Activated naive CD4-positive, alpha-beta T cell treated with anti-CD3 and anti-CD28 coated beads, Interleukin-2, amount 10 ng/mL, durations not matched to agents 7 days and 5 days (primary cell): Measurements from ENCODE around the gene WDR86.
A peak's percentile ranks its signal among the peaks of the same experiment; 100 is the strongest.

Experiments
- CTCF ChIA-PET: fragments of 350-600 bp; sonication (Branson Sonifier 250); formaldehyde crosslinking; loops from one replicate; lab custom pipeline; 2021; ENCODE audit warnings: antibody characterized with exemption; lab: Charles Lee
- DNase-seq: peaks from one replicate; pipeline ENCODE4 v3.0.0-alpha.2; 2020
- H3K27ac Mint-ChIP-seq: one replicate; pipeline ENCODE4 v1.8.0; 2021; ENCODE audit warnings: mild to moderate bottlenecking, moderate library complexity, mixed read lengths
- H3K27me3 Mint-ChIP-seq: one replicate; pipeline ENCODE4 v1.8.0; 2021; ENCODE audit warnings: mild to moderate bottlenecking, mixed read lengths
- H3K36me3 Mint-ChIP-seq: one replicate; pipeline ENCODE4 v1.8.0; 2021; ENCODE audit warnings: mixed read lengths
- H3K4me1 Mint-ChIP-seq: one replicate; pipeline ENCODE4 v1.8.0; 2021; ENCODE audit warnings: mixed read lengths
- H3K4me3 Mint-ChIP-seq: one replicate; pipeline ENCODE4 v1.8.0; 2021; ENCODE audit warnings: mild to moderate bottlenecking, moderate library complexity, mixed read lengths
- H3K9me3 Mint-ChIP-seq: one replicate; pipeline ENCODE4 v1.8.0; 2021; ENCODE audit warnings: mixed read lengths

WDR86 gene

GRCh38 chr7:151448261-151449252, 38.7 kb upstream of the WDR86 start:
- H3K4me1 Mint-ChIP-seq, result peaks cover 9% of the 10 kb centered on the region
- DNase-seq, result peak; percentile 85
- no peak overlapping the region for H3K27ac Mint-ChIP-seq
- CTCF ChIA-PET, result interaction anchor here (0.6 to 7.0 kb wide), 38 partner anchors 8 to 310 kb away, joined by 3 to 196 read pairs (median 5); partner anchors contain the start of genes CRYGN and WDR86
- H3K9me3 Mint-ChIP-seq, result no peaks in the 10 kb centered on the region
- no peaks in the 10 kb centered on the region for H3K36me3 Mint-ChIP-seq
- peak overlapping the region; percentile 70 for H3K4me3 Mint-ChIP-seq
- H3K27me3 Mint-ChIP-seq, result peaks cover 60% of the 10 kb centered on the region

DNA sequence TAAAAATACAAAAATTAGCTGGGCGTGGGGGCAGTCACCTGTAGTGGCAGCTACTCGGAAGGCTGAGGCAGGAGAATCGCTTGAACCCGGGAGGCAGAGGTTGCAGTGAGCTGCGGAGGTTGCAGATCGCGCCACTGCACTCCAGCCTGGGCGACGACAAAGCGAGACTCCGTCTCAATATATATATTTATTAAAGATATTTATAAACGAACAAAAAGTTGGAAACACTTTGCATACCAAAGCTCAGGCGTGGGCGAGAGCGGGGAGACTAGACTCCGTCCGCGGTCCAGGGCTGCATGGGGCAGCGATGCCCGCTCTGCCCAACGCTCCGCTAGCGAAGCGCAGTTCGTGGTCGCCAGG, 38.0 kb upstream of the WDR86 start:
- peaks cover 60% of the 10 kb centered on the region for H3K27me3 Mint-ChIP-seq
- CTCF ChIA-PET, result interaction anchor here (0.6 to 7.0 kb wide), 35 partner anchors 10 to 311 kb away, joined by 3 to 196 read pairs (median 4); partner anchors contain the start of gene WDR86
- H3K36me3 Mint-ChIP-seq, result no peaks in the 10 kb centered on the region
- H3K9me3 Mint-ChIP-seq, result no peaks in the 10 kb centered on the region
- peak overlapping the region; percentile 48 for H3K4me3 Mint-ChIP-seq
- H3K4me1 Mint-ChIP-seq, result peaks cover 9% of the 10 kb centered on the region
- DNase-seq, result no peak
- H3K27ac Mint-ChIP-seq, result no peak overlapping the region

DNA sequence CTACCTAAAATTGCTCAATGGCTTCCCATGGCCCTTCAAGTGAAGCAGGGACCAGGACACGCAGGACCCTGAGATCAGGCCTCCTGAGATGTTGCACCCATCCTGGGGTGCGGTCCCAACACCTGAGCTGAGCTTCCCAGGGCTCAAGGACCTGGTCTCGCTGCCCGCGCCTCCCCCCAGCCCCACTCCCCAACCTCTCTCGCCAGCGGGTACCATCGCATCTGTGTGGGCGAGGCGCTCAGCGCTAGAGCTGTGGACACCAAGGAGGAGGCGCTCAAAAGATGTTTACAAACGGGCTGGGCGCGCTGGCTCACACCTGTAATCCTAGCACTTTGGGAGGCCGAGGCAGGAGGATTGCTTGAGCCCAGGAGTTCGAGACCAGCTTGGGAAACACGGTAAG, 37.5 kb upstream of the WDR86 start:
- CTCF ChIA-PET, result interaction anchor here (0.9 to 7.0 kb wide), 19 partner anchors 11 to 312 kb away, joined by 3 to 196 read pairs (median 5); no protein-coding TSS in a partner anchor
- H3K27me3 Mint-ChIP-seq, result peaks cover 62% of the 10 kb centered on the region
- H3K36me3 Mint-ChIP-seq, result no peaks in the 10 kb centered on the region
- peaks cover 11% of the 10 kb centered on the region for H3K4me1 Mint-ChIP-seq
- no peaks in the 10 kb centered on the region for H3K9me3 Mint-ChIP-seq
- no peak for DNase-seq
- no peak overlapping the region for H3K4me3 Mint-ChIP-seq
- no peak overlapping the region for H3K27ac Mint-ChIP-seq

GRCh38 chr7:151446412-151446811, 36.6 kb upstream of the WDR86 start:
- Mint-ChIP-seq H3K4me3 (no peak overlapping the region), H3K4me1 (peaks cover 17% of the 10 kb centered on the region), H3K27me3 (peaks cover 59% of the 10 kb centered on the region), H3K27ac (no peak overlapping the region), H3K9me3 (no peaks in the 10 kb centered on the region), H3K36me3 (no peaks in the 10 kb centered on the region)
- DNase-seq, result no peak
- CTCF ChIA-PET, result interaction anchor here (0.9 kb wide), 1 partner anchor 13 kb away, joined by 4 read pairs; no protein-coding TSS in a partner anchor

DNA sequence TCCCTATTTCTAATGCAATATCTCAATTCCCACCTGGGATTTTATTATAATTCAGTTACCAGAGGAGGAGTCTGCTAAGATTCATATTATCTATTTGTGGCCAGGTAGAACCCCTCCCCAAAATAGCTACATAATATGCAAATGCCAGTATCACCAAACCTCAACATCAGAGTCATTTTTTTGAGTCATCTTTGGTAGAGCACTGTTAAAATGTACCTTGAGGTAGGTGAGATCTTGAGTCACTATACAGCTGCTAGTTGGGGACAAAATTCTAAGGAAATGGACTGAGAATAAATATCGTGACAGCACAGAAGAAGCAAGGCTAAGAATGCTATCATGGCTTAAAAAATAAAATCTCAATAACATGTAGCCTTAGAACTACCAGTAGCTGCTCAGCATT, 34.8 kb upstream of the WDR86 start:
- H3K4me1 Mint-ChIP-seq, result peaks cover 30% of the 10 kb centered on the region
- no peak for DNase-seq
- CTCF ChIA-PET, result interaction anchor here (1.1 to 2.2 kb wide), 3 partner anchors 78 to 128 kb away, joined by 3 to 5 read pairs (median 4); no protein-coding TSS in a partner anchor
- H3K9me3 Mint-ChIP-seq, result no peaks in the 10 kb centered on the region
- no peak overlapping the region for H3K27ac Mint-ChIP-seq
- H3K27me3 Mint-ChIP-seq, result peaks cover 58% of the 10 kb centered on the region
- no peak overlapping the region for H3K4me3 Mint-ChIP-seq
- H3K36me3 Mint-ChIP-seq, result no peaks in the 10 kb centered on the region

DNA sequence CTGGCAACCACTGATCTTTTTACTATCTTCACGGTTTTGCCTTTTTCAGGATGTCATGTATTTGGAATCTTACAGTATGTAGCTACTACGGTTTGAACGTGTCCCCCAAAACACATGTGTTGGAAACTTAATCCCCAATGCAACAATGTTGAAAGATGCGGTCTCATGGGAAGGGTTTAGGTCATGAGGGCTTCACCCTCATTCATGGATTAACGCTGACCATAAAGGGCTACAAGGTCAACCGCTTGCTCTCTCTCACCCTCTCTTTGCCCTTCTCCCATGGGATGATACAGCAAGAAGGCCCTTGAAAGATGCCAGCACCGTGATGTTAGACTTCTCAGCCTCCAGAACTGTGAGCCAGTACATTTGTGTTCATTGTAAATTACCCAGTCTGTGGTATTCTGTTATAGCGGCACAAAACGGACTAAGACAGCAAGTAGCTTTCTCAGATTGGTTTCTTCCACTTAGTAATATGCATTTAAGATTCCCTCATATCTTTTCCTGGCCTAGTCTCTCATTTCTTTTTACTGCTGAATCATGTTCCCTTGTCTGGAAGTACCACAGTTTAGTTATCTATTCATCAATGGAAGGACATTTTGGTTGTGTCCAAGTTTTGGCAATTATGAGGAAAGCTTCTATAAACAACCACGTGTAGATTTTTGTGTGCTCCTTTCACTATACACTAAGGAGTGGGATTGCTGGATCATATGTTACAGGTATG, 33.1 kb upstream of the WDR86 start:
- Mint-ChIP-seq H3K27me3 (peaks cover 64% of the 10 kb centered on the region), H3K36me3 (no peaks in the 10 kb centered on the region), H3K4me3 (no peak overlapping the region), H3K9me3 (no peaks in the 10 kb centered on the region), H3K27ac (no peak overlapping the region), H3K4me1 (peaks cover 23% of the 10 kb centered on the region)
- DNase-seq, result no peak
- CTCF ChIA-PET, result interaction anchor here (0.8 to 1.2 kb wide), 2 partner anchors 13 to 75 kb away, joined by 3 read pairs; no protein-coding TSS in a partner anchor

- H3K27me3 Mint-ChIP-seq, result peaks cover 53% of the 10 kb centered on the region
- H3K9me3 Mint-ChIP-seq, result no peaks in the 10 kb centered on the region
- no peak overlapping the region for H3K27ac Mint-ChIP-seq
- H3K4me1 Mint-ChIP-seq, result peaks cover 21% of the 10 kb centered on the region
- CTCF ChIA-PET, result interaction anchor here (1.9 kb wide), 1 partner anchor 8 kb away, joined by 9 read pairs; no protein-coding TSS in a partner anchor
- no peak for DNase-seq
- H3K4me3 Mint-ChIP-seq, result no peak overlapping the region
- H3K36me3 Mint-ChIP-seq, result no peaks in the 10 kb centered on the region
Measured at GRCh38 chr7:151440799-151441445, 31.1 kb upstream of the WDR86 start.

DNA sequence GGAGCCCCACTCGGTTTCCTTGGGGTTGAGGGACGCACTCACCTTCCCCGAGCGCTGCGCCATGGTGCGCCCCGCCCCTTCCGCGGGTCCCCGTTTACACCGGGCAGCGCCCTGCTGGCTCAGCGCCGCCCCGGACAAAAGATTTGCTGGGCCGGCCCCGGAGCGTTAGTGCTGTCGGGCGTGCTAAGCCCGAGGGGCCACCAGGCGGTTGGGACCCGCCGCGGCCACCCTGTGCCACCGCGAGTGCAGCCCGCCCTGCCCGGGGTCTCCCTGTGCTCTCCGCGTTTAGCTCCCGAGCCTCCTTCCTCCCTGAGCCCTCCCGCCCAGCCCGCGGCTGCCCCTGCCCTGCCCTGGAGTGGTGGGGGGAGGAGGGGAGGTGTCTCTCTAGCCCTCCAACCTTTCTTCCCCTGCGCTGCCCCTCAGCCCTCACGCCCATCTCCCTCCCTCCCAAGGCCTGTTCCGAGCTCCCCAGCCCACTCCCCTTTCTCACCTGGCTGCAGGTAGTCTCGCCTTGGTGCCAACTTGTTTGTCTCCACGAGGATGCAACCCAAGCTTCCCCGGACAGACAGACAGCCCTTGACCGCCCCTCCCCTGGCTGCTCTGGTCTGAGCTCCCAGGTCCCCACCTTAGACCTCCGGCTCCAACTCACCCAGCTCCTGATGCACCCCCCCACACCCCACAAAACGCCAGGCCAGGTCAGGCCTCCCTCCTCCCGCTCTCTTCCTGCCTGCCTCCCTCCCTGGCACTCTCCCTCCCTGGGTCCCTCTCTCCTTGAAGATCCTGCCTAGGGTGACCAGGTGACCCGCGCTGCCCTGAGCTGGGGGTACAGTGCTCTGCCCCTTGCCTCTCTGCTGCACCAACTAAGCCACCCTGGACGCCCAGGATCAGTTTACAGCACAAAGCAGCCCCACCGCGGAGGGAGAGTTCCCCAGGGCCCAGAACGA, 30.3 kb upstream of the WDR86 start, which contains the start of gene CRYGN:
Gene CRYGN, minus strand, starts transcription at position 287 of the 944 bp plus-strand sequence. Its CDS starts 224 bp downstream, at position 63.
- H3K9me3 Mint-ChIP-seq, result no peaks in the 10 kb centered on the region
- H3K4me3 Mint-ChIP-seq, result peak within 1 kb of the TSS; percentile 33
- no peak within 1 kb of the TSS for H3K27ac Mint-ChIP-seq
- peaks cover 21% of the 10 kb centered on the region for H3K4me1 Mint-ChIP-seq
- no peaks in the 10 kb centered on the region for H3K36me3 Mint-ChIP-seq
- DNase-seq, result peak; percentile 38
- CTCF ChIA-PET, result interaction anchor here (0.7 to 1.9 kb wide), 2 partner anchors 9 to 72 kb away, joined by 3 to 9 read pairs; no protein-coding TSS in a partner anchor
- H3K27me3 Mint-ChIP-seq, result peaks cover 53% of the 10 kb centered on the region

- Mint-ChIP-seq H3K36me3 (no peaks in the 10 kb centered on the region), H3K27me3 (peaks cover 51% of the 10 kb centered on the region)
- CTCF ChIA-PET, result interaction anchor here (0.6 to 1.9 kb wide), 2 partner anchors 10 to 123 kb away, joined by 3 to 9 read pairs; no protein-coding TSS in a partner anchor
Measured at GRCh38 chr7:151438864-151439601, 29.2 kb upstream of the WDR86 start.

DNA sequence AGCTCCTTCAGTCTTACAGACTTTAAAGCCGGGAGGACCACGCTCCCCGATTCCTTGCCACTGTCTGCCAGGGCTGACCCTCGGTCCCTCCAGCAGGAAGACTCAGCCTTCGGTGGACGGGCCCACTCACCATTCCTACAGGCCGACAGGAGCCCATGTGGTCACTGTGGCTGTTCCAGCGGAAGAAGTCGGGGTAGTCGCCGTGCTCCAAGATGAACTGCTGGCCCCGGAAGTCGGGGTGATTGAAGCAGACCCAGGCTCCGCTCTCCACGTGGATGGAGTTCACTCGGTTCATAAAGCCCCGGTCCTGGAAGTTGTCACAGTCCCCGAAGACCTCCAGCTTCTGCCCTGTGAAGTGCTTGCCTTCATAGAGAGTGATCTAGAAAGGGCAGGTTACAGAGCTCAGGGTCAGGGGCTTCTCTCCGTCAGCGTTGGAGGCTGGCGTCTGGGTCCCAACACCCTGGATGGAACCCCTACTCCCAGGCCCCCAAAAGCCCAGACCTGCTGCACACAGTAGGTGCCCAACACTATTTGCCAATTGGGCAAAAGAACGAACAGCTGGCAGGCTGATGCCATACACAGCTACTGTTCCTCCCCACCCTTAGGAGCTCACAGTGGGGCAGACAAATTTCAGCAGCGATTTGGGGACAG, 28.2 kb upstream of the WDR86 start:
- CTCF ChIA-PET, result interaction anchor here (0.6 kb wide), 1 partner anchor 122 kb away, joined by 3 read pairs; no protein-coding TSS in a partner anchor
- H3K36me3 Mint-ChIP-seq, result no peaks in the 10 kb centered on the region
- H3K4me1 Mint-ChIP-seq, result peaks cover 27% of the 10 kb centered on the region
- H3K4me3 Mint-ChIP-seq, result no peak overlapping the region
- no peak overlapping the region for H3K27ac Mint-ChIP-seq
- no peaks in the 10 kb centered on the region for H3K9me3 Mint-ChIP-seq
- H3K27me3 Mint-ChIP-seq, result peaks cover 46% of the 10 kb centered on the region
- DNase-seq, result no peak

More at GRCh38 chr7:151438864-151439601, 29.2 kb upstream of the WDR86 start:
- peaks cover 21% of the 10 kb centered on the region for H3K4me1 Mint-ChIP-seq
- no peak overlapping the region for H3K27ac Mint-ChIP-seq
- DNase-seq, result no peak
- H3K4me3 Mint-ChIP-seq, result no peak overlapping the region
- no peaks in the 10 kb centered on the region for H3K9me3 Mint-ChIP-seq

DNA sequence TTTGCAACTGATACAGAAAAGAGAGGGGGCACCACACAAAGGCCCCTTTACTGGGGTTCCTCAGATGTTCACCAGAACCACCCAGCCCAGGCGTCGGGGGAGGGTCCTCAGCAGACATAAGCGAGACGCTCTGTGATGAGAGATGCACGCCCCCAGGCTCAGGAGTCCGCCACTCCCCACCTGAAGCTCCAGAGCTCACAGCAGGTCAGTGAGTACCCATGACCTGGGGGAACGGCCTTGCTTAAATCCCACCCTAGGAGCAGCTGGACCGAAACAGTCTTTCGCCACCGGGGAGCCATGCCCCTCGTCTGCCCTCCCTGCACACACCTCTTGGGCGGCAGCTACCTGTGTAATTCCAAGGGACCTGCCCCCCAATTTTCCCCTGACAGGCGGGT, 27.3 kb upstream of the WDR86 start:
- Mint-ChIP-seq H3K27me3 (peaks cover 41% of the 10 kb centered on the region), H3K36me3 (no peaks in the 10 kb centered on the region), H3K4me3 (no peak overlapping the region), H3K4me1 (peaks cover 33% of the 10 kb centered on the region), H3K27ac (no peak overlapping the region), H3K9me3 (no peaks in the 10 kb centered on the region)
- DNase-seq, result no peak
- CTCF ChIA-PET, result interaction anchor here (3.9 kb wide), 1 partner anchor 11 kb away, joined by 19 read pairs; no protein-coding TSS in a partner anchor
